ENCODE data around the gene STX5.
"Not testable (repeated sequence)": the region's sequence is repeated elsewhere in the genome, so short reads cannot be mapped to it uniquely, and the experiment has no call there.

The STX5 gene

GRCh38 chr11:62831520-62832335 is at the start of gene STX5:
STX5 (minus strand) TSS chr11:62832051; CDS start chr11:62831243, 808 bp downstream.
- peak; percentile 91 to 95 for DNase-seq

- DNase-seq = peak in 1 of 2 experiments; percentile 45
These were observed 49.1 kb upstream of the STX5 start, which contains the start of gene SLC3A2 for GRCh38 chr11:62880803-62881578. SLC3A2 (plus strand) TSS chr11:62880896; CDS start chr11:62881024, 128 bp downstream.

DNA sequence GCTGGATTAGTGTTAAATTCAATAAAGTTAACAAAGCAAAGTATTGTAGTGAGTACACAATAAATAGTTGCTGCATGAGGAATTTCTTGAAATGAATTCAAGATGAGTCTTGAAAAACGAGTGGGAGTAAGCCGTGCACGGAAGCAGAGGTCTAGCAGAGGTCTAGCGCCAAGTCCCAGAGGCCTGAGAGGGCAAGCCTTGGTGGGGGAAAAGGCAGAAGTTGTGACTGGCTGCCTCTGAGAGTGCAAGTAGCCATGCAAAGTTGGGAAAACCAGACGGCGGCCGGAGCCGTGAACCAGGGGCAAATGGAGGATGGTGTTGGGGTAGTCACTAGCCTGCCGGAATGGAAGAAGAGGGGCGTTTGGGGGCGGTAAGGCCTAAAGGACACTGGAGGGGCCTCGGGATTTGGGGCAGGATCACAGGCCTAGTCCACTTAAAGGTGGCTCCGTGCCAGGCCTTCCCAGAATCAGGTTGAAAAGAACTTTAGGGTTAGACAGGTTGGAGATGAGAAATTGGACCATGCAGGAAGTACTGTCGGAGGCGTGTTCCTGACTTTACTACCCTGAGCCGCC is 48.5 kb upstream of the STX5 start:
- DNase-seq = peak in 1 of 2 experiments; percentile 19

- no peak for DNase-seq
These were observed 47.6 kb upstream of the STX5 start for GRCh38 chr11:62879235-62879978.

DNA sequence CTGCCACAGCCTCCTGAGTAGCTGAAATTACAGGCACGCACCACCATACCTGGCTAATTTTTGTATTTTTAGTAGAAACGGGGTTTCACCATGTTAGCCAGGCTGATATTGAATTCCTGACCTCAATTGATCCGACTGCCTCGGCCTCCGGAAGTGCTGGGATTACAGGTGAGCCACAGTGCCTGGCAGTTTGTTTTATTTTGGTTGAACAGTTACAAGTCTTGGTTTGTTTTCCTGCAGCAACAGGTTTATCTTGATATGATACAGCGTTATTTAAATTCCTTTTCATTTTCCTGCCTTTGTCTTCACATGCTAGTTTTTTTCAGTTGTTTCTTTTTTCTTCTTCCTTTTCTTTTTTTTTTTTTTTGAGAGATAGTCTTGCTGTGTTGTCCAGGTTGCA is 44.9 kb upstream of the STX5 start:
- no peak for DNase-seq

DNA sequence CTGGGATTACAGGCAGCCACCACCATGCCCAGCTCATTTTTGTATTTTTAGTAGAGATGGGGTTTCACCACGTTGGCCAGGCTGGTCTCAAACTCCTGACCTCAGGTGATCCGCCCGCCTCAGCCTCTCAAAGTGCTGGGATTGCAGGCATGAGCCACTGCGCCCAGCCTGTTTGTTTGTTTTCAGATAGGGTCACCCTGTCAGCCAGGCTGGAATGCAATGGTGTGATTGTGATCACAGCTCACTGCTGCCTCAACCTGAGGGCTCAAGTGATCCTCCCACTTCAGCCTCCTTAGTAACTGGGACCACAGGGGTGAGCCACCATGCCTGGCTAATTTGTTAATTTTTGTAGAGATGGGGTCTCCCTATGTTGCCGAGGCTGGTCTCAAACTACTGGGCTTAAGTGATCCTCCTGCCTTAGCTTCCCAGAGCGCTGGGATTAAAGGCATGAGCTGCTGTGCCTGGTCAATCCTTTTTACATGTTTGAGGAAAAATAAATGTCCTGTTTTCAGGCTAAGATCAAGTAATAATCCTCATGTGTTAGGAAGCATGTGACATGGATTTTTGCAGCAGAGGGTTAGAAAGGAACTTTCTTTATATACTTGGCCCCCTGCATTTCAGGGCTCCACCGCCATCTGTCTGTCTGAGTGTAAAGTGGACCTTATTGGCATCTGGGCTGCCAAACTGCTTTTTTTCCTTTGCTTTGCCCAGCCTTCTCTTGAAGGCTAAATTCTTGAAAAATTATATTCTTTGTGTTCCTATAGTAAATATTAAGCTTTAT is 44.0 kb upstream of the STX5 start:
- no peak for DNase-seq

DNA sequence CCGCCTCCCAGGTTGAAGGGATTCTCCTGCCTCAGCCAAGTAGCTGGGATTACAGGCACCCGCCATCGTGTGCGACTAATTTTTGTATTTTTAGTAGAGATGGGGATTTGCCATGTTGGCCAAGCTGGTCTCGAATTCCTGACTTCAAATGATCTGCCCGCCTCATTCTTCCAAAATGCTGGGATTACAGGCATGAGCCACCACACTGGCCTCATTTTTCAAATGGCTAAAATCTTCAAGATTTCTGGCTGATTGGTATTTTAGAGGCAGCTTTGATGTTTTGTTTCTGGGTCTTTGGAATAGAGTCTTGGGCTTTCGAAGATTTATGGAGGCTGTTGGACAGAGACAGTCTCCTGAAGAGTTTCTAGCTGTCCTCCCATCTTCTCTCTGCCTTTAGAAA is 43.0 kb upstream of the STX5 start:
- no peak for DNase-seq

DNA sequence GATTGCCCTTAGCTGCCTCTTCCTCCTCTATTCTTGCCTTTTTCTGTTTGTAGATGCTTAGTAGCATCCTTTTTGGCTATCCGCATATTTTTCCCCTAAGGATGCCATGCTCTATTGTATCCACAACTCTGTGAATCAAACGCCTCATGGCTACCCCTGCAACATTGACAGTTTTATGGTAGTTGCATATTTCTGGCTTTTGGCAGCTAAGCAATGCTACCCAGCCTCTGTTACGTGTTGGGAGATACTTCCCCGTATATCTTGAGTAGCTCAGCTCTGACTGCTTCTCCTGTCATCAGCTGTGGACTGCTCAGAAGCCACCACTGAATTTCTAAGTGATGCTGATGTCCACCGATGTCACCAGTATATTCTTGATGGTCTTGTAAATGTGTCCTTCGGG is 33.8 kb upstream of the STX5 start:
- DNase-seq = no peak

DNA sequence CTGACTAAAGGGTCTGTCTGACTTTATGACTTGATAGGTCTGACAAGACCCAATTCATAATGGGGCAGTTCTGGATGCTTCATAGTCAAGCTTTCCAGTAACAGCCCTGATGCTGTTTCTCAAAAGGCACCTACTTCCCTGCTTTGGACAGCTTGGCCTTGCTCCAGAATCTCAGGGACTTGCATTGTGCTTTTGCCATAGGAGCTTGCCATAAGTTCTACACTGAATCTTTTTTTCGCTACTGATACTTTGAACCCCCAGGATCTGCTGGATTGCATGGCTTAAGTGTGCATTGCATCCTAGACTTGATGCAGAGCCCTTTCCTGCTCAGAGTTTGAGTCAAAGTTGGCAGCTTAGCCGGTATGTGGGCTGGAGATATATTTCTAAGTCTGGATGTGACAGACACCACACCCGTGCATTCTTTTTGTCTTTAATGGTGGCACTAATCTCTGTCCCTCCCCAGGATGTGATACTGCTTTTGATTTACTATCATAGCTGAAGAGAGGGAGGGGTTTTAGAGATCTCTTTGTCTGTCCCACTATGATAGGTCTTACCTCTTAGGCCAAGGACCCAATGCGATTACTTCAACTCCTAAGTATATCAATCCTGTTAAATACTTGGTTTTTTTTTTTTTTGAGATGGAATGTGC is 32.0 kb upstream of the STX5 start:
- DNase-seq = no peak

GRCh38 chr11:62861564-62862192 is 29.8 kb upstream of the STX5 start:
- DNase-seq = not testable (repeated sequence)

- DNase-seq = no peak
These were observed 29.1 kb upstream of the STX5 start for GRCh38 chr11:62860835-62861563.

DNA sequence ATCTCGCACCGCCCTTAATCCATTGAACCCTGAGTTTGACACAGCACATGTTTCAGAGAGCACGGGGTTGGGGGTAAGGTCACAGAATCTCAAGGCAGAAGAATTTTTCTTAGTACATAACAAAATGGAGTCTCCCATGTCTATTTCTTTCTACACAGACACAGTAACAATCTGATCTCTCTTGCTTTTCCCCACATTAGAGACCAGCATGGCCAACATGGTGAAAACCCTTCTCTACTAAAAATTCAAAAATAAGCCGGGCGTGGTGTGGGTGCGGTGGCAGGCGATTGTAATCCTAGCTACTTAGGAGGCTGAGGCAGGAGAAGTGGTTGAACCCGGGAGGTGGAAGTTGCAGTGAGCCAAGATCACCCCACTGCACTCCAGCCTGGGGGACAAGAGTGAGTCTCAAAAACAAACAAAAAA is 27.4 kb upstream of the STX5 start:
- DNase-seq = not testable (repeated sequence)

DNA sequence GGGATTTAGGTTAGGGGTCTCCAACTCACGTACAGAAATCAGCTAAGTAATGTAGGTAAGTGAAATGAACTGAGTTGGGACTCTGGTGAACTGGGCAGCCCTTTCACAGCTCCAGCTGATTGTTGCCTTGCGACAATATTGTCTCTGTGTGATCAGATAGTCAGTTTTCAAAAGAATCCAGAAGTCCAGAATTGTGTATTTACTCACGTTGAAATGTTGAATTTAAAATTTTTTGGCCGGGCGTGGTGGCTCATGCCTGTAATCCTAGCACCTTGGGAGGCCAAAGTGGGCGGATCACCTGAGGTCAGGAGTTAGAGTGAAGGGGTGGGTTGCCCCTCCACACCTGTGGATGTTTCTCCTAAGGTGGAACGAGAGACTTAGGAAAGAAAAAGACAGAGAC is 26.4 kb upstream of the STX5 start:
- no peak for DNase-seq

GRCh38 chr11:62857541-62857982 is 25.7 kb upstream of the STX5 start:
- no peak for DNase-seq

- no peak for DNase-seq
These were observed 24.6 kb upstream of the STX5 start for GRCh38 chr11:62856333-62856895.

GRCh38 chr11:62855571-62856332 is 23.9 kb upstream of the STX5 start:
- peak; percentile 81 to 83 for DNase-seq

DNA sequence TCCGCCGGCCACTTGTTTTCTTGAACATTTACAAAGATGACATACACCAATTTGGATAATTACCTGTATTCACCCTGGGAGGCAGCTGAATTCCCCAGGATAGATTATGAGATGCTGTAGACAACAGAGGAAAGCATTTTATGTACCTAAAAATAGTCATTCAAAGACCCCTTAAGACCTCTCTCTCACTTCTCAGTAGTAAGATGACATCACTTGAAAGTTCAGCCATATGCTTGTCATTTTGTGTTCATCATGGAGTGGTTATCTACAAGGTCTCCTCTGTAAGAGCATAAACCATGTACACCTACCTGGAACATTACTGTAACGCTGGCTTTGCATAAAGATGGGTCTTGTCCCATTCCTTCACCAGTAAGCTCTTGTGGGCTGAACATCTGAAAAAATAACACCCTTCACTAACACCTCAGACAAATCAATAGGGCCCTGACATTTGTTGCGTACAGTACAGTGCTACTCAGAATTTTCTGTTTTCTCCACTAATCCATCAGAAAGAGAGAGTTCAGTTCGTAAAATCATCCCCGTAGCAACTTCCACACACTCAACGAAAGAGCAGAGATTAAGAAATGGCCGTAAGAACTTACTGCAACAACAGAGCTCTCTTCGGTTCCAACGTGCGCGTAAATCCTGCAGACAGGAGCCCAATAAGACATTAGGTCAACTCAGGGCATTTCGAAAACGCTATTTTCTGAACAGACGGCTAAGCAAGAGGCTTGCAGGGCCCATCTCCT is 23.1 kb upstream of the STX5 start:
- no peak for DNase-seq

All from cerebellar nuclear complex (tissue), 1 donor.